HG03060 (cell line): ENCODE results near the gene CDADC1.
"Not testable (repeated sequence)": the region's sequence is repeated elsewhere in the genome, so short reads cannot be mapped to it uniquely, and the experiment has no call there.

ENCODE experiments used
- ATAC-seq: cut with Tn5 transposase; IDR thresholded peaks from one replicate; pipeline ENCODE4 v1.9.1; 2021; ENCODE audit warnings: low read depth, moderate number of reproducible peaks; ENCODE audit not compliant: unreplicated experiment

The CDADC1 gene

DNA sequence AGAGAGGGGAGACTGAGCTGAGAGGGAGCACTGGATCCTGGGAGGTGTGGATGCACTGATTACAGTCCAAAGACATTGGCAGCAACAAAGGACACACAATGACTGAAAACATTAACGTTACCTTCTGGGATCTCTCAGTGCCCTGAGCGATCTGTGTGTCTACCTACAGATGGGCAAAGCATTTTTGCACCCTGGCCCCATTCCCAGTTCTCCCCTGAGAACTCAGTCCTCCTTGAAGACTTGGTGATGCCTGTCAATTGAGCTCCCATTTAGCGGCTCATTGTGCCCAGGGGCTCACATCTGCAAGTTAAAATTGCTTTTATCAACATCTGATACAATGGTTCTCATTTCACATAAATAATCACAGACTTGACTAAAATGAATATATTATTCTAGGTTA, 62.5 kb downstream of the CDADC1 start:
- ATAC-seq = no peak

DNA sequence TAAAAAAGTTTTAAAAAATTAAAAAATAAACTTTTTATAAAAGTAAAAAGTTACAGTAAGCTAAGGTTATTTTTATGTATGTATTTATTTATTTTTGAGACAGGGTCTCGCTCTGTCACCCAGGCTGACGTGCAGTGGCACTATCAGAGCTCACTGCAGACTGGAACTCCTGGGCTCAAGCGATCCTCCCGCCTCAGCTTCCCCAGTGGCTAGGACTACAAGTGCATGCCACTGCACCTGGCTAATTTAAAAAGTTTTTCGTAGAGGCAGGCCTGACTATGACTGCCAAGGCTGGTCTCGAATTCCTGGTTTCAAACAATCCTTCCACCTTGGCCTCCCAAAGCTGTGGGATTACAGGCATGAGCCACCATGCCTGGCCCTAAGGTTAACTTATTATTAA, 64.1 kb downstream of the CDADC1 start:
- no peak for ATAC-seq

DNA sequence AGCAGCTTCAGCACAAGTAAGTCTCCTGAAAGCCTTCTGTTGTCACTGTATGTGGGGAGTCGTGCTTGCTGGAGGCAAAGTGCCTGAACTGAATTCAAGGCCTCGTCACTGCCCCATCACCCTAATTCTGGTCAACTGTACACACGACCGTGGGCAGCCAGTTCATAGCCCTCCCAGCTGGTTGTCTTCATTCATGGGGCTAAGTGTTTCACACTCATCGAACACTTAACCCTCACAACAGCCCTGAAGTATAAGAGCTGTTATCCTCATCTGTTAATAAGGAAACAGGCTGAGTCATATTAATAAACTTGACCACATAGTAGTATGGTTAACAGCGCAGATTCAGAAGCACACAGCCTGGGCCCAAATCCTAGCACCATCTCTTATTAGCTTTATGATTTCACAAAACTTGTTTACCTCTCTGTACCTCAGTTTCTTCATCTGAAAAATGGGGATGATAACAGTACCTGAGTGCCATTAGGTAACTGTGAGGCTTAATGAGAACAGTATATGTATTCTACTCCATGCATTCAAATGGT, 66.7 kb downstream of the CDADC1 start:
- no peak for ATAC-seq

DNA sequence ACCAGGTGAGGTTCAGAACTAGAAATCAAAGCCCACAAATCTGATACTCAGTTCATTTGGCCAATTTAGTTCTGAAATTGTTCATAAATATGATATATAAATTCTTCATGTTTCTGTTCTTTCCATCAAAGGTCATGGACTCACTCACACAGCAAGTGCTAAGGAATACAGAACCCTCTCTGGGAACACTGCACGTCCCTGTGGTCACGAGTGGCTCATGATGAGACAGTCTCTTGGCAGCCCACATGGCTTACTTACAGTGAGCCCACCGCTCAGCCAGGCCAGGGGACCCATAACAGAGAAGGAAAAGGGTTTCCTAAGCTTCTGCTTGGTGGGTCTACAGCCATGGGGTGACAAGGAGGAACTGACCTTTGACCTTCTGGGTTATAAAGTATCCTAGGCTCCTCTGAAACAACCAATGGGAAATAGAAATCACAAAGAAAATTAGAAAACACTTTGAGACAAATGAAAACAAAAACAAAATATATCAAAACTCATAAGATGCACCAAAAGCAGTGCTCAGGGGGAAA, 67.4 kb downstream of the CDADC1 start:
- ATAC-seq = no peak

DNA sequence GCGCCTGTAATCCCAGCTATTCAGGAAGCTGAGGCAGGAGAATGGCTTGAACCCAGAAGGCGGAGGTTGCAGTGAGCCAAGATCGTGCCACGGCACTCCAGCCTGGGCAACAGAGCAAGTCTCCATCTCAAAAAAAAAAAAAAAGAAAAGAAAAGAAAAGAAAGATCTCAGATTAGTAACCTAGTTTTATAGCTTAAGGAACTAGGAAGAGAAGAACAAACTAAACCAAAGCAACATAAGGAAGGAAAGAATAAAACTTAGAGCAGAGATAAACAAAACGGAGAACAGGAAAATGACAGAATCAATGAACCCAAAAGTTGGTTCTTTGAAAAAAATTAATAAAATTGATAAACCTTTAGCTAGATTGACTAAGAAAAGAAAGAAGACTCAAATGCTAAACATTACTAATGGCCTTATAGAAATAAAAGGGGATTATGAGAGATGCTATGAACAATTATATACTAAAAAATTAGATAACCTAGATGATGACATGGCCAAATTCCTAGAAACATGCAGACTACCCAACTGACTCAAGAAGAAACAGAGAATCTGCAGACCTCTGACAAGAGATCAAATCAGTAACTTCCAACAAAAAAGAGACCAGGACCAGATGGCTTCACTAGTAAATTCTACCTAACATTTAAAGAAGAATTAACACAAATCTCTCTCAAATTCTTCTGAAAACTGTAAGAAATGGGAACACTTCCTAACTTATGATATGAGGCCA, 68.2 kb downstream of the CDADC1 start:
- ATAC-seq = no peak

DNA sequence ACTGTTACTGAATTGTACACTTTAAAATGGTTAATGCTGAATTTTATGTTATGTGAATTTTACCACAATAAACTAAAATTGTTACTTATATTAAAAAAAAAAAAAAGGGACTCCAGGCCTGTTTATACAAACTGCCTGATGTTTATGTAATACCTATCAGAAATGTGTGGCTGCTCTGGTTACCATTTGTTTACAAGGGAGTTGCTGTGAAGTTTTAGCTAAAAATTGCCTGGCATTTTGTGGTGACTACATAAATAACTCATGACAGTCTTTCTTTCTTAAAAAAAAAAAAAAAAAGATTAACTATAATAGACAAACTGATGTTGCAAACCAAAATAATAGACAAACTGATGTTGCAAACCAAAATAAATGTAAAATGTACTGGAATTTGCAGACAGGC, 71.8 kb downstream of the CDADC1 start:
- ATAC-seq = no peak

DNA sequence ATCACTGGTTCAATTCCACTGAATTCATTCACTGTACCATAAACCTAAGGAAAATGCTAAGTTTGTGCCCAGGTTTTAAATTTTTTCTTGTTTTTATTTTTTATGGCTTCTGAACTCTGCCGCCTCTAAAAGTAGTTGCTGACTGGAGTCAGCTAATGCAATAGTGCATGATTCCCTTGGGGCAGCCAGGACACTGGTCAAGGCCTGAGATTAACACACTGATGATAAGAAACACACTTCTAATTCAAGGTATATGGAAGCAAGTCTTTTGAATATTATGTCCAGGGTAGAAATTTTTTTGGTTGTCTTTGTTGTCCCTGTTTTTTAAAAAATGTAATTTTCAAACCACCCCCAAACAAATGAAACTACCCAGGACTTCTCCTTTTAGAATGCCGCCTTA, 72.2 kb downstream of the CDADC1 start:
- no peak for ATAC-seq

DNA sequence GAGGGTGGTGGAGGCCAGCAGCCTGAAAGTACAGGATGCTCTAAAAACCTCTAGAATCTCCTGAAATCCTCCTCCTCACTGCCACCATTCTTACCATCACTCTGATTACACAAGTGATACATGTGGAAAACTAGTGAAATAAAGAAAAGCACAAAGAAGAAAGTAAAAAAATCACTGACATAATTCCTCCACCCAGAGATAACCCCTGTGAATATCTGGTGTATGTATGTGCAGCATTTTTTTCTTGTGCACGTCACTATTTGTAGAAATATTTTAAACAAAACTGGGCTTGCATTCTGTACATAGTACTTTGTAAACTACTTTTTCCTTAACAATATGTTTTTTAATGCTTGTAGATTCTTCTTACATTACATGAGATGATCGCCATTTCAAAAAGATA, 73.2 kb downstream of the CDADC1 start:
- no peak for ATAC-seq

DNA sequence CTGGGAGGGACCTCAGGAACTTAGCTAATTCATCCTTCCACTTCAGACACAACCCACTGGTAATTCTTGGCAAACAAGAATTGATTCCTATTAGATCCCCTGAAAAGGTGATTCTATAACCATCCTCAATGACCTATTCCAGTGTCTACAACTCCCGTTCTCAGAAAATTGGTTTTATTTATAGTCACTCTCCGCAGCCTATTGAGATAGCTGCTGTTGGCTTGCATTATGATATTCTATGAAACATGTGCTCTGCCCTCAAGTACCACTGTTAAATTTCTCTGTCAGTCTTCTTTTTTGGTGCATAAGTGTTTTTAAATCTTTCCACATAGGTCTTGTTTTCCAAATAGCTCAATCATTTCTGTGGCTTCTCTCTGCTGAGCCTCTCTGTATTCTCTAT, 75.0 kb downstream of the CDADC1 start:
- ATAC-seq = no peak

DNA sequence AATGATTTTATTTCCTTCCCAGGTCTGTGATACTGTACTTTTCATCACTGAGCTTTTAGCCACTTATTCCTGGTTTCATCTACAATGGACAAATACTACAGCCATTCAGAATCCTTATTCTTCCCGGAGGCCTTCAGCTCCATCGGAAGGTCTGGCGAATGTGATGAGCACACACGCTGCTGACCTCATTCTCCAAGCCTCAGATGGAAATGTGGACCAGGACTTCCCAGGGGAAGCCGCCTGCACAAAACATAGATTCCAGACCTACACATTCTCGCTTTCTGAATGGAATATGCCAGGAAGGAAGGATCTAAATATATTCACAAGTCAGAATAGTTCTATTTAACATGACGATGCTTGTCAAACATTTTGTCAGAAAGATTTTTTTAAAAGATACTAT, 75.6 kb downstream of the CDADC1 start:
- ATAC-seq = no peak

DNA sequence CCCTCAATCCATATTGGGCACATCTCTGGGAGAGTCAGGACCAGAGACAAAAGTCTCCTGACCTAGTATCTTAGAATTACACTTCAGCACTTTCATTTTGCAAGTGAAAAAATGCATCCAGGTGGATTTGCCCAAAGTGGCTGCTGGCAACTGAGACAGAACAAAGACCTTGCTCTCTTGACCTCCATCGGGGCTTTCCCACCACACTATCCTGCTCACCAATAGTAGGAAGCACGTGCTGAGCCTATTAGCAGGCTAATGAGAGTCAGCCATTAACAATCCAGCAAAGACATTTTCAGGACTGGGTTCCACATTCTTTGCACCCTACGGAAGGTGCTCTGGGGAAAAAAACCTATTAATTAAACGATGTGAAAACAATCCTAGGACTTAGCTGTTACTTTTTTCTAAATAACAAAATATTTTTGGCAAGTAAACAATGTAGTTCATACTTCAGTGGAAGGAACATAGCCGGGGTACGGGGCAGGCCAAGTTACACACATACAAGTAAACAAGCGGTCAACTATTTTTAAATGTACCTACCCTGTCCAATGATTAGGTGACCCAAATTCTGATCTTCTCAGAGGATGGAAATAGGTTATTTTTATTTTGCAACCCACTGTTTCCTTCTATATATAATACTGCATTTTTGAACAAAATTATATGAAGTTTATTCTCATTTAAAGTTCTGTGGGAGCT, 78.6 kb downstream of the CDADC1 start:
- no peak for ATAC-seq

DNA sequence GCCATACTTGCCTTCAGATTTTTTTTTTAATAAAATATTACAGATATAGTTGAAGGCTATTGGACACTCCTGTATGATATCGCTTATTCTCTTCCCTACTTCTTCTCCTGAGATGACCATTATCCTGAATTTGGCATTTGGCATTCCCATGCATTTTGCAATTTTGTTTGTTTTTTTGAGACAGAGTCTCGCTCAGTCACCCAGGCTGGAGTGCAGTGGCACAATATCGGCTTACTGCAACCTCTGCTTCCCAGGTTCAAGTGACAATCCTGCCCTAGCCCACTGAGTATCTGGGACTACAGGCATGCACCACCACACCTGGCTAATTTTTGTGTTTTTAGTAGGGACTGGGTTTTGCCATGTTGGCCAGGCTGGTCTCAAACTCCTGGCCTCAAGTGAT, 79.4 kb downstream of the CDADC1 start:
- not testable (repeated sequence) for ATAC-seq

DNA sequence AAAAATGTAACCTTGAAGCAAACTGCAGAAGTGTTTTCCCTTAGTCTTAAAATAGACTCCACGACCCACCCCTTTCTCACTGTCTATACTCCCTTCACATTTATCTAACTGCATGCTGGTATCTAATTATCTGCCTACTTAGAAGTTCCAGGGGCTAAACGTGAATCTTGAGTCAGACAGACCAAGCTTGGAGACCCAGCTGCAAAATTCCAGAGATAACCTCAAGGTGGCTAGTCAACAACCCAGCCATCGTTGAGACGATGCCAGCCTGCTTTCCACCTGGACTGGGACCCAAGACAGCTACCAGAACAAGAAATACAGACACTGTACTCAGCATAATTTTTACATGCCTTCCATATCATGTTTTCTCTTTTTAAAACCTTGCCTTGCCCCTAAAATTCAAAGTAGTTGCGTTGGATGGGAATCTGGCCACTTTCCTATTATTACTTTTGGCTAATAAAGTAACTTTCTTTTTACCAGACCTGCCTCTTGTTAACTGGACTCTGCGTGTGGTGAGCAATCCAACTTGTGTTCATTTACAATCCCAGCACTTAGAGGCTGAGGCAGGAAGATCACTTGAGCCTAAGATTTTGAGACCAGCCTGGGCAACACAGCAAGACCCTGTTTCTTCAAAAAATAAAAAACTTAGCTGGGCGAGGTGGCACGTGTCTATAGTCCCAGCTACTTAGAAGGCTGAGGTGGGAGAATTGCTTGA, 82.3 kb downstream of the CDADC1 start:
- ATAC-seq = no peak

DNA sequence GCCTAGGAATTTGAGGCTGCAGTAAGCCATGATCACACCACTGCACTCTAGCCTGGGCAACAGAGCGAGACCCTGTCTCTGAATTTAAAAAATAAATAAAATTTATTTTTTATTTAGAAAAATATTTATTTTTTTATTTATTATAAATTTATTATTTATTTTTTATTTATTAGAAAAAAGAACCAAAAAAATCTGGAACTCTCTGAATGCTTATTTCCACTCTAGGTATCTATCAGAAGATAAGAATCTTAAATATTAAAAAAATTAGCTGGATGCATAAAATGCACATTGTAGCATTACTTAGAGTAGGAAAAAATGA, 82.8 kb downstream of the CDADC1 start:
- no peak for ATAC-seq

DNA sequence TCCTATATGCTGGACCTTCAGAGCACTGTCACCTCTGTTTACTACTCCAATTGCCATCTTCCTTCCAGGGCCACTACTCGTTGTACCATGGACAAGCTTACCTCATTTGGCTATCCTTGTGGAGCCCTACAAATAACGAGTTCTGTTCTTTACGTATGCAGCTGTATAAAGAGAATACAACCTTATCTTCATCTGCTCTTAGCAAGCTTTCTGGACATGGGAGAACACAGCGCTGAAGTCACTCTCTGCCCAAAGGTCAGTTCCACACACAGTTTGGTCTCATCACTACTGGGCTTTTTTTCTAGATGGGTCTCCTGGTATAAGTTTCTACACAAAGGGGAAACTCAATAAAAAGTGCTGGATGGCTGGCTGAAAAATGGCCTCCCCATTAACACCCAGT, 88.9 kb downstream of the CDADC1 start:
- no peak for ATAC-seq

DNA sequence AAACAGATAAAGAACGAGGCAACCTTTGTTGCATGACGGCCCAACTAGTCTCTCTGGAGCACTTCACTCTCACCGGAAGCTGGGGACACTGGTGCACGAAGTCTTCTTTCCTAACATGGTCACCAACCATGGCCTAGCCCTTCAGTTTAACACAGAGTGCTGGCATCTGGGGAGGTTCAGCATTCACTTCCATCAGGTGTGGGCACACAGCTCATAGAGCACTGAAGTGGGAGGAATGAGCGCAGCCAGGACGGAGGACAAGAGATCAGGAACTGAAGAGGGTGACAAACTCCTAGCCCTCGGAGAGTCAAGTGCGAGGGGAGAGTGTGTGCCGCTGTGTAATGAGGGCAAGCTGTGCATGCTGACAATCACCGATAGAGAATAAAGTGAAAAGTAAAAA, 92.4 kb downstream of the CDADC1 start:
- no peak for ATAC-seq

DNA sequence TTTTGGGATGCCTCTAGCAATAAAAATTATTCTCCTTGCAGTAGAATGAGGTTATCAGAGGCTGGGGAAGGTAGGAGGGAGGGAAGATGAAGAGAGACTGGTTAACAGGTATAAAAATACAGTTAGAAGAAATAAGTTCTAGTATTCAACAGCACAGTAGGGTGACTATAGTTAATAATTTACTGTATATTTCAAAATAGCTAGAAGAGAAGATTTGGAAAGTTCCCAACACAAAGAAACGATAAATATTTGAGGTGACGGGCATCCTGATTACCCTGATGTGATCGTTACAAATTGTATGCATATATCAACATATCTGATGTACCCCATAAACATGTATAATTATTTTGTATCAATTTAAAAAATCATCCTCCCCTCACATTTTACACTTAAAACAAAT, 93.8 kb downstream of the CDADC1 start:
- no peak for ATAC-seq

DNA sequence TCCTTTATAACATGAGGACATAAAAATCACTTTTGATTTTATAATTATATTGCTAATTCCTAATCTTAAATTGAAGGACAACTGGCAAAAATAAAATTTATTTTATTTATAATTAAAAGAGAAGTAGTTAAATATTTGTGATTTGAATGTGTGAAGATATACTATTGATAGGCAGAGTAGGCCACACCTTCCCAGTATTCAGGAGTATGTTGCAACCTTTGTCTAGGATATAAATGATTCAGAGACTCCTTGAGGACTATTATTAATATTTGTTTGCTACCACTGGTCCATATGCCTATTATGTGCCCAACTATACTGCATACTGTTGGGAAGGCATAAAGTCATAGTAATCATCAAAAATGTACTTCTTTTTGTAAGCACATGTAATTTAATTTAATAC, 94.2 kb downstream of the CDADC1 start:
- no peak for ATAC-seq

DNA sequence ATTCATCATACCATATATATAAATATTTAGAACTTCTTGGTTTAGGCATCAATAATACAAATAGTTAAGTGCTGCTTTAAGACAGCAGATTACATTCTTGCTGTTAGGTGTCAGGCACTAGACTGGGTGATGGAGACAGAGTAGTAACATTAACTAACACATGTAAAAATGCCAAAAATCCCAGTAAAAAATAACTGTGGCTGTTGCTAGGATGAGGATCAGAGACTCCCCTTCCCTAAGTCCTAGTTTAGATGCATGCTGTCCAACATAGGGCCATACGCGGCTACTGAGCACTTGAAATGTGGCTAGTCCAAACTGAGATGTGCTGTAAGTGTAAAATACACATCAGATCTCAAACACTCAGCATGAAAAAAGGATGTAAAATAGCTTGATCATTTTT, 94.7 kb downstream of the CDADC1 start:
- ATAC-seq = no peak
